NCI-H345 treated with DMSO at 0.1 percent for 48 hours (cell line): Measurements from ENCODE around the gene AP1S2.

Source experiments
- DNase-seq: peaks from one replicate; lab custom pipeline; 2025; ENCODE audit not compliant: unreplicated experiment; lab: John Stamatoyannopoulos, UW

Gene AP1S2

GRCh38 chrX:15812192-15812938, 42.2 kb downstream of the AP1S2 start:
- no peak for DNase-seq

- no peak for DNase-seq
These were observed 46.4 kb downstream of the AP1S2 start for GRCh38 chrX:15808254-15808653.

GRCh38 chrX:15804563-15804962, 50.0 kb downstream of the AP1S2 start:
- no peak for DNase-seq

- DNase-seq, result no peak
These were observed 56.9 kb downstream of the AP1S2 start for GRCh38 chrX:15797707-15798106.

GRCh38 chrX:15790769-15791290, 63.8 kb downstream of the AP1S2 start:
- no peak for DNase-seq

DNA sequence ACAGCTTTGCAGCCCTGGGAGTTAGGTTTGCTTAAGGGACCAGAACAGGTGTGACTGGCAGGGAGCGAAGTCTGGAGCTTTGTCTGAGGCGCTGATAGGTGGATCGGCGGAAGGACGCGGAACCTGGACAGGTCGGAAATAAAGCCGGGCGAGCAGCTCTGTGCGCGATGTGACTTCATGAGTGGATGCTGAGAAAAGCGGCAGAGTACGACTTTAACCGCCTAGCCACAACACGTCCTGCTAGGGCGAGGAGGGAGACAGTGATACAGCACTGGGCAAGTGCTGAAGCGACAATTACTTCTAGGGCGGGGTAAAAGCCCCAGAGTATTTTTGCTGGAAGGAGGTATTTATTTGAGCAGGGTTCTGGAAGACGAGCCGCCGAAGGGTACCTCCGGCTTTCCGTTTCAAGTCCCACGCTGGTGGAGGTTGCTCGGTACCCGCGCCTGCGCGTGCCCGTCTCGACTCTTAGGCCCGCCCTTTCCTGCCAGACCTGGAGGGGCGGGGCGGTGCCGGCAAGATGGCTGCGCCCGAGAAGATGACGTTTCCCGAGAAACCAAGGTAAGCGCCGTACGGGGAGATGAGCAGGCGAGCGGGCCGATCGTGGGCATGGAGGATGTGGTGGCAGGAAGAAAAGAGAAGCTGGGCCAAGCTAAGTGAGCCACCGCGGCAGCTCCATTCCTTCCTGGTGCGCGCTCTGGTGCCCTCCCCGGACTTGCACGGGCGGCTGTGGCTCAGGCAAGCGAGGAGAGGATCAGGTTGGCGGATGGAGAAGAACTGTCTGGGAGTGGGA, 64.4 kb downstream of the AP1S2 start, which contains the start of gene ZRSR2:
Gene ZRSR2 (plus strand): TSS at position 506 of the 790 bp plus-strand sequence. CDS start 12 bp downstream, at position 518.
- DNase-seq, result peak; percentile 81

DNA sequence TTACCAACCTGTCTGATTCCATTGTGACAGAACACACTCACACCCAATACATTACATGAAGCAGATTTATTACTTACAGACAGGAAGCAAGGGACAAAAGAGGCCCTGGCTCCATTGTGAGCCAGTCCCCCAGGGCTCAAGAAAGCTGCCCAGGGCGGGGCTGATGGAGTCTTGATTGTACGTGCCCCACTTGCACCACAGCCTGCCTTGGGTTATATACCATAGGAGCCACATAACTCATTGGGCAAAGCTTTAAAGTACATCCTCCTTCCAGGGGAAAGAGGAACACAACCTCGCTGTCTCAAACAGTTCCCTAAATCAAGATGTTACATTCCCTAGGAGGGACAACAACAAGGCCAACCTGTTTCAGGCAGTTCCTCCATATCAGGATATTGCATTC, 67.7 kb downstream of the AP1S2 start:
- DNase-seq, result no peak

- DNase-seq, result no peak
These were observed 69.3 kb downstream of the AP1S2 start for GRCh38 chrX:15785176-15785750.

DNA sequence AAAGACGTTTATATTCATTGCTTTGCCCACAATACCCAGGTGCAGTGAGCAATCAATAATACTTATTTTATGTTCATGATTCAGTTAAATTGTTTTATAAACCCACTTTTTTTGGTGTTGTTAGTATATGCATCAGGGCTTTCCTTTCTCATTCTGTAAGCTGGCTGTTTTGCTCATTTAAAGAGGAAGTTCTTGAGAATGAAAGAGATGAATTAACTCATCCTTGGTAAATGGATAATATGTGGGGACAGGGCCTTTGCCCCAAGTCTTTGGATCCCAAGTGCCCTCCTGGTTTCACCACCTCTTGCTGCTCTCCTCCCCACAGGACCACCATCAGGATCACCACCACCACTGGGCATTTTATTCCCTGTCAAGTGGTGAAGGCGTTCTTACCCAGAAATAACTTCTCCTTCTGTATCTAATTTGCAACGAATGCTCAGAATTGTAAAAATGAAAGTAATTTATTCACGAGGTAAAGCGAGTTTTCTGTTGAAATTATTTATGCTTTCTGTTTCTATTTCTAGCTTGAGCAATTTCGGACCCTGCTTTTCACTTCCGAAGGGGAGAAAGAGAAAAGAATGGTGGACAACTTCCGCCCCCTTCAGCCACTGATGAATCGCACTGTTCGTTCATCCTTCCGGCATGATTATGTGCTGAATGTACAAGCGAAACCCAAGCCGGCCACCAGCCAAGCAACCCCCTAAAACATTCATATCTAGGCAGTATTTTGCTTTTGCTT, 72.5 kb downstream of the AP1S2 start:
- no peak for DNase-seq
